Gastroesophageal sphincter (tissue), 3 donors: ENCODE data around the gene ZC3H18.

Source experiments
- CTCF ChIP-seq, 4 experiments: fragments of 200-600 bp in 2 of 4; fragments of 450-650 bp in 2 of 4; sonication (generic) in 1 of 4; IDR thresholded peaks; one replicate each; pipeline ENCODE4 v1.5.1; 2017 to 2019; ENCODE audit warnings: antibody characterized with exemption in 4 of 4, mild to moderate bottlenecking in 2 of 4, moderate library complexity in 2 of 4
- EP300 ChIP-seq: sonication (generic); formaldehyde crosslinking; IDR thresholded peaks from one replicate; pipeline ENCODE4 v1.6.1; 2017; ENCODE audit warnings: antibody characterized with exemption, mild to moderate bottlenecking
- POLR2A ChIP-seq, 2 donors: fragments of 450-650 bp; IDR thresholded peaks; one replicate each; pipeline ENCODE4 v1.6.1; 2017; ENCODE audit warnings: antibody characterized with exemption in 2 of 2, mild to moderate bottlenecking in 2 of 2, moderate library complexity in 1 of 2
- POLR2AphosphoS5 ChIP-seq: sonication (generic); formaldehyde crosslinking; IDR thresholded peaks from one replicate; pipeline ENCODE4 v1.6.1; 2017; ENCODE audit warnings: antibody characterized with exemption

- TF ChIP-seq CTCF (IDR thresholded peaks at IDR 0.05) (no peak), EP300 (no peak), POLR2A (IDR thresholded peaks at IDR 0.05) (no peak), POLR2AphosphoS5 (no peak)
These were observed 23.3 kb downstream of the ZC3H18 start for GRCh38 chr16:88593489-88593888.
